SK-N-MC (cell line): ENCODE data around the gene BATF3.

Experiments used
- EZH2 ChIP-seq: fragments of 200-600 bp; sonication (generic); IDR thresholded peaks from one replicate; pipeline ENCODE4 v1.6.1; 2017; ENCODE audit warnings: antibody characterized with exemption
- POLR2AphosphoS5 ChIP-seq: IDR thresholded peaks from 2 replicates; pipeline ENCODE4 v1.6.1; 2012; ENCODE audit warnings: mild to moderate bottlenecking, low read depth, low read length, borderline replicate concordance

DNA sequence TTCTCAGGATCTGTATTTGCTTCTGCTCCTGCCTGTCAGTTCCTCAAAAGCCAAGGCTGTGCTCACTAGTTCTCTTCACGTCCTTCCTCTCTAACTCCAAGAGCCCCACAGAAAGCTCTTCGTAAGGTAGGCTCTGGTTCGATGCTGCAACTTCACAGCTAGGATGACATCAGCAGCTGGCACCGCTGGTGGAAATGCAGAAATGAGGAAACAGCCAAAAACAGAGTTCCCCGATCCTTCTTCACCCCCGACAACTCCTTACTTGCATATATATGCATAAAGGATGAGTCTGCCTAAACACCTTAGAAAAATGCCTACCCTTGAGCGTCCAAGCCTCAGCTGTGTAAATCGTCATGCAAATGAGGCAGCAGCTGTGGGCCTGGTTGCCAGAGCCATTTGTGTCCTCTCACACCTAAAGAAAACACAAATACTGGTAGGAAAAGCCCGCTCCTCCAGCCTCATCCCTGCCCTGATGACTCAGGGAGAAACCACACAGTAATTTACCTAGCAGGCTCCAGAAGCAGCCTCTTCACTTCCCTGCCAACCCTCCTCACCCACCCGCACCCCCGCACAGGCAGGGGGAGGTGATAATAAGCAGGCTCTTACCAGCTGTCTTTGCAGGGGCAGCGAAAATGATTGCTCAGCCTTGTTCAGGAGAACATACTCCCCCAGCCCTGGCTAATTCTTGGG is 28.2 kb downstream of the BATF3 start:
- TF ChIP-seq EZH2 (no peak), POLR2AphosphoS5 (no peak)
